Measurements from ENCODE around the gene RXRA.

Gene RXRA

GRCh38 chr9:134456756-134457305 is 130.6 kb downstream of the RXRA start:
- no peak for DNase-seq

DNA sequence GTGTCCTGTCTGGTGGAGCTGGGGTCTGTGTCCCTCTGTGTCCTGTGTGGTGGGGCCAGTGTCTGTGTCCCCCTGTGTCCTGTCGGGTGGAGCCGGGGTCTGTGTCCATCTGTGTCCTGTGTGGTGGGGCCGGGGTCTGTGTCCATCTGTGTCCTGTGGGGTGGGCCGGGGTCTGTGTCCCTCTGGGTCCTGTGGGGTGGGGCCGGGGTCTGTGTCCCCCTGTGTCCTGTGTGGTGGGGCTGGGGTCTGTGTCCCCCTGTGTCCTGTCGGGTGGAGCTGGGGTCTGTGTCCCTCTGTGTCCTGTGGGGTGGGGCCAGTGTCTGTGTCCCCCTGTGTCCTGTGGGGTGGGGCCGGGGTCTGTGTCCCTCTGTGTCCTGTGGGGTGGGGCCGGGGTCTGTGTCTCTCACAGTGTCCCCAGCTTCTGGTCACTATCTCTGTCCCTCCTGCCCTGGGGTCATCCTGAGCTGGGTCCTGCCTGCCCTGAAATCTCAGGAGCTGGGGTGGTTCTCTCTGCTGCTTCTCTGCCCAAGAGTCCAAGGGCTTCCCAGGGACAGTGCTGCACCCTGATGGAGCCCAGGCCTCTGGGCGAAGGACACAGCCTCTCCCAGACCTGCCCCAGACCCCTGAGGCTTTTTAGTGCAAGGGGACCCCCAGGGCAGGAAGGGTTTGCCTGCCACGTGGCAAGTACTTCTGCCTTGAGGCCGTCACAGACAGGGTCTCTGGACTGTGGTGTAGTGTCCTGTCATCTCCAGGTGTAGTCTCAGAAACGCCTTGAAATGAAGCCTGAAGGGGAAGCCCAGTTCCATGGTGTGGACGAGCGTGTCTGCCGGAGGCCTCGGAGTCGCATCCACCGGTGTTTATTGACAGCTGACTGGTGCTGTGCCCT is 131.3 kb downstream of the RXRA start:
- DNase-seq: no peak

GRCh38 chr9:134458207-134459108 is 132.2 kb downstream of the RXRA start:
- no peak for DNase-seq

DNA sequence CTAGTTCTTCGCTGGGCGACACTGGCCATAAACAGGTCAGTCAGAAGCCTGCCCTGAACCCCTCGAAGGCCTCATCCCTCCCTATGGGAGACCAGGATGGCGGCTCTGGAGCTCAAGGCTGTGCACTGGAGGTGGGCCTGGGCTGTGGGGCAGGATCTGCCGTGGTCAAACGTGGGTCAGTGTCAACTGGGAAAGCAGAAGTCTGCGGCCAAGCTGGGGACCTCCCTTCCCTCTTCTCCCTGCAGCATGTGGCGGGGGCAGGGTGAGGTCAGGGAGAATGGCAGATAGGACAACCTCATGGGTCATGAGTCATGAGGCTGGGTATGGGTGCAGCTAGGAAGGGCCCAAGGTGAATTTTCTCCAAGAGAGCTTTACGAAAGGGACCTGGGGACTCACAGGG is 132.9 kb downstream of the RXRA start:
- DNase-seq: no peak

GRCh38 chr9:134459573-134459972 is 133.3 kb downstream of the RXRA start:
- DNase-seq: no peak

- DNase-seq: no peak
Measured at GRCh38 chr9:134460206-134460605, 134.0 kb downstream of the RXRA start.

DNA sequence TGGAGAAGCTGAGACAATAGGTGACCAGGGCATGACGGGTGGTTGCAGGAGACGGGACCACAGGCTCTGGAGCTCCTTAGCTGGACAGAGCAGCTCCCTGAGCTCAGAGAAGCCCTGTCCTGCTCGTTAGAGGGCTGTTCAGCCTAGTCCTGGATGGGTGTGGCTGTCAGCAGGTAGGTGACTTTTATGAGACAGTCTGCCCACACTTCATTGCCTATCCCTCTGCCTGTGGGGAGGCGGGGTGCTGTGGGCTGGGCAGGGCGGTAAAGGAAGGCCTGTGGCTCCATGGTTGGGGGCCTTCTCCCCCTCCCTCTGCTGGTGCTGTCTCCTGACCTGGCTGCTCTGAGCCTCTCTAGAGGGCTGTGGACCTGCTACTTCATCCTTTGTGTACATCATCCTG is 134.6 kb downstream of the RXRA start:
- no peak for DNase-seq

GRCh38 chr9:134461426-134461982 is 135.2 kb downstream of the RXRA start:
- DNase-seq: no peak

GRCh38 chr9:134462318-134462717 is 136.1 kb downstream of the RXRA start:
- DNase-seq: no peak

GRCh38 chr9:134463280-134463679 is 137.0 kb downstream of the RXRA start:
- no peak for DNase-seq

DNA sequence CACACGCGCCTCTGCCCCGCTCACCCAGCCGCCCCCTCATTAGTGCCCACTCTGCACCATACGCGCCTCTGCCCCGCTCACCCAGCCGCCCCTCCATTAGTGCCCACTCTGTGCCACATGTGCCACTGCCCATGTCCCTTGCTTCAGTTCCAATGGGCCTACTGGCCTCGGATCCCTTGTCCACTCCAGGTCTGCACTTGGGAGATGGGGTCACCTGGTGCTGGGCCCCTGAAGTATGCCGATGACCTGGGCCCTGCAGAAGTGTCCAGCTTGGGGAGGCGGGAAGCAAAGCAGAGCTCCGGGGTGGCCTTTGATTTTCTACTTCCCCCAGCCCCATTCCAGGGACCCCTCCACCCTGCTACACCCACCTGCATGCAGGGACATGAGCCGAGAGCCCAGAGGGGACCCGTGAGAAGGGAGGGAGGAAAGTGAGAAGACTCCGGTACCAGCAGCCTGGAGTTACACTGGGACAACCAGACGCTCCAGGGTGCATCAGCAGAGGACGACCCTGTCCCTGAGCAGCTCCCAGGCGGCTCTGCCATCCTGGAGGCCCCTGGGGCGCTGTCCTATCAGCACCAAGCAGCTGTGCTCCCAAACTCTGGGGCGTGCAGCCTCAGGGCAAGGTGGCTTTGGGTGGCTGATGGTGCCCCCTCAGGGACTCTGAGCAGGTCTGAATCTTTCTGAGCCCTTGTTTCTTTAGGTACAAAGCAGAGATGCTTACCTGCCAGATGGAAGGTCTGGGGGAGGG is 140.8 kb downstream of the RXRA start:
- peak; percentile 56 for DNase-seq

DNA sequence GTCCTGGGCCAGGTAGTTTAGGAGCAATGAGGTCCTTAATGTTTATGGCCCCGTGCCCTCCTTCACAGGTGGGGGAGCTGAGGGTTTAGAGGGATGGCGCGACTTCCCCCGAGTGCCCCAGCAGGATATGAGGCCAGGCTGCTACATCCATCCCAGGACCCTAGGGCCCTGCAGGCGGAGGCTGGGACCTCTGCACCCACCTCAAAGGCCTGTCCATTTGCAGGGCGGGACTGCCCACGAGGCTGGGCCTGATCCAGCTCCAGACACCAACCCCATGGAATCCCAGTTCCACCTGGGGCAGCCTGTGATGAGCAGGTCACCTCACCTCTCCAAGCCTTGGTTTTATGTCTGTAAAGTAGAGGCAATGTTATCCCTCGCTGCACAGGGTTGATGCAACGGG is 142.1 kb downstream of the RXRA start:
- no peak for DNase-seq

DNA sequence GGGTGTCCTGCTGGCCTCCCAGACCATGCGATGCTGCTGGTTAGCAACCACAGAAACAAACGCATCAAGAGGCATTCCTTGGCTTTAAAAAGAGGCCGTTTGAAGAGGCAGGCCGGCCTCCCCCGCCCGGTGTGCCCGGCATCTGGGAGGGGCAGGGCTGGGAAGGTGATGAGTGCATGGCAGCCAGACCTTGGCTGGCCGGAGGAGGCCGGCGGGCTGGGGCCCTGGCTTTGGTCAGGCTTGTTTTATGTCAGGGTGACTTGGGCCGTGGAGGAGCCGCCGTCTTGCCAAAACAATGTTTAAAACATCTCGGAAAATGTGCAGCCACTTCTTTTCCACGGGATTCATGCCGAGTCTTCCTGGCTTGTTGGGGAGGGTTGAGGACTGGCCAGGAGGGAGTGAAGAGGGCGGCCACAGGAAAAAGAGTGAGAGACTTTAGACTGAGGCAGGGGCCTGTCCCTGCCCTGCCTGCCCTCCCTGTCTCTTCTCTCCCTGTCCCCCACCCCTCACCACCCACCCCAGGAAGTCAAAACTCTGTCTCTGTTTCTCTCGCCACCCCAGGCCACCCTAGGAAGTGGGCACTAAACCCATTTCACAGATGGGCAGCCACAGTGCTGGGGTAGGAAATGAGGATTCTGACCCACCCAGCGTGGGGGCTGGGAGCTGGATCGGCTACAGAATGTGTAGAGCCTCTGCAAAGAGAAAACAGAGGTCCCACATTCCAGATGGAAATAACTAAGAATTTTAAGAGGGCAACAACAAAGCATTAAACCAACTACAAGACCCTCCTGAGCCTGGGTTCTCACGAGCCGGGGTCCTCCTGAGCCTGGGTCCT is 143.0 kb downstream of the RXRA start:
- DNase-seq: no peak

DNA sequence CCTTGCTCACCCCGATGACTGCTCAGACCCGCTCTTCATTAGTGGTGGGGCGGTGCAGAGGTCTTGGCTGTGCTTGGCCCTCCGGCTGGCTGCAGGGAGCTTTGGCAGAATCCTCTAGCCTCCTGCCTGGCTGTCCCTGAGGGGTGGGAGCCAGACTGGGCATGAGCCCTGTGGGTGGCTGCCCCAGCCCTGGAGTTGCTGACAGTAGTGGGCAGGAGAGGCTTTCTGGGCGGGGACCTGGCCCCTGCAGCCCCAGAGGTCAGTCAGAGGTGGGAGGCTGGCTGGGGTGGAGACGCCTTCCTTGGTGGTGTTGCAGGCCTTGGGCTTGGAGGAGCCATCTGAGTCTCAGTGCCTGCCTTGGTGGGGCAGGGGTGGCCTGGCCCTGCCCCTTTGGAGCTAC is 146.0 kb downstream of the RXRA start:
- DNase-seq: no peak

DNA sequence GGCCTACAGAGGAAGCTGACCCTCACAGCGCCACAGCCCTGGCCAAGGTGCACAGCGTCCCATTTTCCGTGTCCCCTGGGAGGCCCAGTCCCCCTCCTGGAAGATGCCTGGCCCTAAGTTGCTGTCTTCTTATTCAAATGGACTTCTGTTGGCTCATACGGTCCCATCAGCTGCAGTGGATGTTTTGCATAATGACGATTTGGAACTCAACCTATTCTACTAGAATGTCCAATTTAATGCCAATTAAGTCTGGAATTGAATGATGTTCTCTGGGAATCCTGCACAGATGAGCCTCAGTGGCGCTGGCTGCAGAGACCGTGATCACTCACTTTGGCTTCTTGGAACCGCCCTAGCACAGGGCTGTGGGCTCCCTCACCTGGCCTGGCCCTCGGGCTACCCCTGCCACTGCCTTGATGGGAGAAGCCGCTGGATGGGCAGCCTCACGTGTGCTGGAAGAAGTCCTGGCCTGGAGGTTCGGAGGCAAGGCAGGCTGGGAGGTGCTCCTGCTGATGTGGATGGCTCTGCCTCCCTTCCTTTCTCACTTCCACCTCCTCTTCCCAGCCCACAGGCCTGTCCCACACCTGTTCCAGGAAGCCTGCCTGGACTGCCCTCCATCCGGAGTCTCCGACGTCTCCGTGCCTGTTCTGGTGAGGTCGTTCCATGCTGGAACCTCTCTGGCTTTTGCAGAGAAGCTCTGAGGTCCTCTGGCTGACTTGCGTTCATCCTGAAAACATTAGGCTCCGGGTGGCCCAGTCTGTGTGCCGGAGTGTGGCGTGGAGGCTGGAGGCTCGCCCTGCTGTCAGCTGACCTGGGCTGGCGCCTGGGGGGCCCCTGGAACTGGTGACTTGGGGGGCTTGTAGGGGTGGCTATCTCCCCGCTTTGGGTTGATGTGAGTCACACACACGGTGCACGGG is 147.1 kb downstream of the RXRA start:
- DNase-seq: no peak

GRCh38 chr9:134474055-134474370 is 147.8 kb downstream of the RXRA start:
- DNase-seq: no peak

DNA sequence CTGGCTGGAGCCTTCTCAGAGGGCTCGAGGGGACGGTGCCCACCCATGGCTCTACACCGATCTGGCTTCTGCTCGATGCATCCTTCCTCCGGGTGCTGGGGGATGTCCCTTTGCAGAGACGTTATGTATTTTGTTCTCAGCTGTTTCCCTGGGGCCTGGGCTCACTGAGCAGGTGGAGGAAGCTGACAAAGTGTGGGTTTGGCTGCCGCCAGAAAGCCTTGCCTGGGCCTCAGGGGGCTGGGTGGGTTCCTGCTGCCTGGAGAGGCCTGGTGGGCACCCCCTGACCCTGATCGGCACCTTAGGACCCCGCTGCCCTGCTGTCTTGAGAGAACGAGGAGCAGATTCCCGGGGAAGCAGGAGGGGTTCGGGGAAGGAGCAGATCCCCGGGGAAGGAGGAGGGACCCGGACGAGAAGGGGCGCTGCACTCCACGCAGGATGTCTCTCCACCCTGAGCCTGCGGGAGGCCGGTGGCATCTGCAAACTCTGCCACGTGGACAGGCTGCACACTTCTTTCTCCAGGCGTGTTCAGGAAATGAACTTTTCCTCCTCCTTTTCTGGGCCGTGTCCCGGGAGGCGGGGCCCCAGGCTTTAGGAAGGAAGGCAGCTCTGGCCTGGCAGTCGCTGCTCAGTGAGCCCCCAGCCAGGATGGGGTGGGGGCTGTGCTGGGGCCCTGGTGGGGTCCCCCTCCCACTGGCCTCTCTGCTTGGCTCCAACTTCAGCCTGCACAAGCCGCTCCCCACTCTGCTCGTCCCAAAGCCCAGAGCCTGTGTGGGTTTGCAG is 148.9 kb downstream of the RXRA start:
- no peak for DNase-seq

DNA sequence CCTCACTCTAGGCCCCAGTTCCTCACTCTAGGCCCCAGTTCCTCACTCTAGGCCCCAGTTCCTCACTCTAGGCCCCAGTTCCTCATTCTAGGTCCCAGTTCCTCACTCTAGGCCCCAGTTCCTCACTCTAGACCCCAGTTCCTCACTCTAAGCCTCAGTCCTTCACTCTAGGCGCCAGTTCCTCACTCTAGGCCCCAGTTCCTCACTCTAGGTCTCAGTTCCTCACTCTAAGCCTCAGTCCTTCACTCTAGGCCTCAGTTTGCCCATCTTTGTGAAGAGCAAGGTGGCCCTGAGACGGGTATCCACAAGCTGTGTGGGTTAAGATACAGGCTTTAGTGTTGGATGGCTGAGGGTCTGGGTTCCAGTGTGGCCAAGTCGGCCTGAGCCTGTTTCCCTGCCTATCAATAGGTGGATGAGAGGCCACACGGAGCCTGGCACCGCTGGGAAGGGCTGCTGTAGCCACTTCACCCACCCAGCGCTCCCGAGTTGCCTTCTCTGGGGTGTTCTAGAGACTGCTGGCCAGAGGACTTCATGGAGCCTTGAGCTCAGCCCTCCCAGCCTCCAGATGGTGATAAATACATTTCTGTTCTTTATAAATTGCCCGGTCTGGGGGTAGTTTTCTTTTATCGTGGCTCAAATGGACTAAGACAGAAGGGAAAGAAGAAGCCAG is 150.2 kb downstream of the RXRA start:
- DNase-seq: no peak

DNA sequence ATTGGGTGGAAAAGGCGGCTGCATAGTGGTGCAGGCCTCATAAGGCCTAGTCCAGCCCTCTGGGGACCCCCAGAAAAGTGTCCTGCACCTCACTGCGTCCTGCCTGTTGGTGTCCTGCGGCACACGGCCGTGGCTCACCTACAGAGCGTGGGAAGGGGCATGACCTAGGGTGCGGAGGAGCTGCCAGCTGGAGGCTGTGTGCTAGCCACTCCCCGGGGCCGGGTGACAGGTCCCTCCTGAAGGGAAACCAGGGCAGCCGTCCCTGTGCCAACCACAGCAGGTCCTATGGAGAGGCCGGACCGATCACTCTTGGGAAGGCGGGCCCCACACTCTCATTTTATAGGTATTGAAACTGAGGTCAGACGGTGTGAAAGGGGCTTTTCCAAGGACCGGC is 150.7 kb downstream of the RXRA start:
- no peak for DNase-seq
